Measurements from ENCODE around the gene LMX1B.

LMX1B gene

DNA sequence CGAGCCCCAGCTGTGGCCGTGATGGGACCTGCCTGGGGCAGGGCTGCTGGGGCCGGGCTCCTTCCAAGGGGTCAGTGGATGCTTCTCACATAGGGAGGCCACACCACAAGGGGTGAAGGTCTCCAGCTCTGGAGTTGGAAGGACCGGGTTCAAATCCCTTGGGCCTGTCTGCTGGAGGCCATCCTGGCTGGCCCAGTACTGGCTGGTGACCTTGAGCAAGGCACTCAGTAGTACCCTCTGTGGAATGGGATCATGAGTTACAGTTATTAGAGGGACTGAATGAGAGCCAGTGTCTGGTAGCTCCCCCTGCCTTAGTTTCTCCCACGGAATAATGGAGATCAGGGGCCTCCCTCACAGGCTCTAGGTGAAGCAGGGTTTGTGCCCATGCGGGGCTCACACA lies 58.3 kb downstream of the LMX1B start:
- peaks cover 0 to 4% (median 2%) of the 10 kb centered on the region in 4 experiments for H3K4me1 ChIP-seq (ENCODE audit: control extremely low read depth in 1 of 4, control insufficient read depth in 4 of 4, insufficient read depth in 4 of 4, low read length in 3 of 4)
- peaks cover 5 to 95% (median 39%) of the 10 kb centered on the region in 5 experiments for H3K27me3 ChIP-seq (replicated peaks in 2 of 5; ENCODE audit: control insufficient read depth in 4 of 5, insufficient read depth in 5 of 5, low read length in 4 of 5)
- CTCF ChIA-PET, result interaction anchor here (1.0 to 1.2 kb wide), 2 partner anchors 19 to 32 kb away, joined by 3 to 4 read pairs; no protein-coding TSS in a partner anchor
- no peak overlapping the region for H3K27ac ChIP-seq (ENCODE audit: insufficient read depth in 1 of 2, low read depth in 1 of 2, low read length in 2 of 2, poor library complexity in 1 of 2, severe bottlenecking in 2 of 2)
- 47% methylated on average over 4 of the region's 6 CpGs for WGBS (ENCODE audit: insufficient coverage)
- H3K36me3 ChIP-seq (ENCODE audit: control insufficient read depth in 4 of 4, insufficient read depth in 4 of 4, low read length in 3 of 4), result no peaks in the 10 kb centered on the region
- no peak overlapping the region for H3K4me3 ChIP-seq (ENCODE audit: control insufficient read depth in 1 of 7, extremely low read depth in 1 of 7, insufficient read depth in 4 of 7, low read depth in 2 of 7, low read length in 6 of 7)
- DNase-seq, result no peak
- no peaks in the 10 kb centered on the region for H3K9me3 ChIP-seq (ENCODE audit: control extremely low read depth in 1 of 5, control insufficient read depth in 4 of 5, insufficient read depth in 2 of 5, low read depth in 1 of 5, low read length in 4 of 5)
- POLR2A ChIA-PET, result no interaction called here

GRCh38 chr9:126672634-126673284 lies 59.0 kb downstream of the LMX1B start:
- ChIA-PET POLR2A (no interaction called here), CTCF (interaction anchor here (1.2 to 1.8 kb wide), 3 partner anchors 10 to 107 kb away, joined by 3 read pairs; no protein-coding TSS in a partner anchor)
- H3K27ac ChIP-seq (ENCODE audit: insufficient read depth in 1 of 2, low read depth in 1 of 2, low read length in 2 of 2, poor library complexity in 1 of 2, severe bottlenecking in 2 of 2), result no peak overlapping the region
- H3K36me3 ChIP-seq (ENCODE audit: control insufficient read depth in 4 of 4, insufficient read depth in 4 of 4, low read length in 3 of 4), result no peaks in the 10 kb centered on the region
- no peaks in the 10 kb centered on the region for H3K9me3 ChIP-seq (ENCODE audit: control extremely low read depth in 1 of 5, control insufficient read depth in 4 of 5, insufficient read depth in 2 of 5, low read depth in 1 of 5, low read length in 4 of 5)
- H3K4me1 ChIP-seq (ENCODE audit: control extremely low read depth in 1 of 4, control insufficient read depth in 4 of 4, insufficient read depth in 4 of 4, low read length in 3 of 4), result peaks cover 0 to 6% (median 2%) of the 10 kb centered on the region in 4 experiments
- peaks cover 5 to 95% (median 44%) of the 10 kb centered on the region in 5 experiments for H3K27me3 ChIP-seq (replicated peaks in 2 of 5; ENCODE audit: control insufficient read depth in 4 of 5, insufficient read depth in 5 of 5, low read length in 4 of 5)
- WGBS (ENCODE audit: insufficient coverage), result 70% methylated on average over 14 of the region's 18 CpGs
- no peak for DNase-seq
- H3K4me3 ChIP-seq (ENCODE audit: control insufficient read depth in 1 of 7, extremely low read depth in 1 of 7, insufficient read depth in 4 of 7, low read depth in 2 of 7, low read length in 6 of 7), result no peak overlapping the region

- CTCF ChIA-PET, result interaction anchor here (1.2 to 1.8 kb wide), 2 partner anchors 11 to 106 kb away, joined by 3 read pairs; no protein-coding TSS in a partner anchor
- Histone ChIP-seq H3K9me3 (ENCODE audit: control extremely low read depth in 1 of 5, control insufficient read depth in 4 of 5, insufficient read depth in 2 of 5, low read depth in 1 of 5, low read length in 4 of 5) (no peaks in the 10 kb centered on the region), H3K4me1 (ENCODE audit: control extremely low read depth in 1 of 4, control insufficient read depth in 4 of 4, insufficient read depth in 4 of 4, low read length in 3 of 4) (peaks cover 0 to 6% (median 2%) of the 10 kb centered on the region in 4 experiments), H3K27me3 (replicated peaks in 2 of 5; ENCODE audit: control insufficient read depth in 4 of 5, insufficient read depth in 5 of 5, low read length in 4 of 5) (peaks cover 8 to 97% (median 45%) of the 10 kb centered on the region in 5 experiments), H3K27ac (ENCODE audit: insufficient read depth in 1 of 2, low read depth in 1 of 2, low read length in 2 of 2, poor library complexity in 1 of 2, severe bottlenecking in 2 of 2) (no peak overlapping the region), H3K36me3 (ENCODE audit: control insufficient read depth in 4 of 4, insufficient read depth in 4 of 4, low read length in 3 of 4) (no peaks in the 10 kb centered on the region), H3K4me3 (ENCODE audit: control insufficient read depth in 1 of 7, extremely low read depth in 1 of 7, insufficient read depth in 4 of 7, low read depth in 2 of 7, low read length in 6 of 7) (no peak overlapping the region)
- 7% methylated on average over 8 of the region's 13 CpGs for WGBS (ENCODE audit: insufficient coverage)
- POLR2A ChIA-PET, result no interaction called here
- peak; percentile 25 to 53 (median 39) for DNase-seq
These were observed 60.1 kb downstream of the LMX1B start for GRCh38 chr9:126673689-126674364.

DNA sequence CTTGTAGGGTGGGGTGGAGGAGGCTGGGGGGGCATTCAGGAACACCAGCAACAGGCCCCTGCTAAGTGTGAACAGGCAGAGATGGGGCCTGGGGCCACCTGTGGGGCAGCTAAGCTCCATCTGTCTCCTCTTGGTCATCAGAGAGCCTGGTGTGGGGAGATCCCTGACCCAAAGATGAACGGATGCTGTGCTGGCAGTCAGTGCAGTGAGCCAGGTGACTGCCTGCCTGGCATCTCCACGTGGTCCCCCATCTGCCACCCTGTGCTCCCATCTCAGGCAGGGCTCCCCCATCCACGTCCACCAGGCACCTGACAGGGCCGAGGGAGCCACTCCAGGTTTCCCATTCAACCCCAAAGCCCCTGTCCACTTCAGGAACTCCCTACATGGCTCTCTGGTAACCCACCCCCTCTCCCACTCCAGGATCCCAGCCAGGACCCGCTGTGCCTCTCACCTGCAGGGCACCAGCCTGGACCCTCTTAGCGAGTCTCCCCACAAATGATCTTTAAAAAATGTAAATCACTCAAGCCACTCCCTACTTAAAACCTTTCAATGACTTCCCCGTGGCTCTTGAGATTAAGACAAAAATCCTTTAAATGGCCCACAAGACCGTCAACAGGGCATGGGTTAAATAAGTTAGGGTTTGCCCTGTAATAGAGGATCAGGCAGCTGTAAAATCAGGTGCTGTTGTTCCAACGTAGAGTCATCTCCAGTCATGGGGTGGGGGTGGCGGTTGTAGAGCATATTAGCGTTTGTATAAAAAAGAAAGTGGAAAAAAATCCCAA lies 60.8 kb downstream of the LMX1B start:
- Histone ChIP-seq H3K27me3 (replicated peaks in 2 of 5; ENCODE audit: control insufficient read depth in 4 of 5, insufficient read depth in 5 of 5, low read length in 4 of 5) (peaks cover 15 to 97% (median 47%) of the 10 kb centered on the region in 5 experiments), H3K9me3 (ENCODE audit: control extremely low read depth in 1 of 5, control insufficient read depth in 4 of 5, insufficient read depth in 2 of 5, low read depth in 1 of 5, low read length in 4 of 5) (no peaks in the 10 kb centered on the region), H3K27ac (ENCODE audit: insufficient read depth in 1 of 2, low read depth in 1 of 2, low read length in 2 of 2, poor library complexity in 1 of 2, severe bottlenecking in 2 of 2) (no peak overlapping the region), H3K4me1 (ENCODE audit: control extremely low read depth in 1 of 4, control insufficient read depth in 4 of 4, insufficient read depth in 4 of 4, low read length in 3 of 4) (peaks cover 0 to 6% (median 2%) of the 10 kb centered on the region in 4 experiments), H3K4me3 (ENCODE audit: control insufficient read depth in 1 of 7, extremely low read depth in 1 of 7, insufficient read depth in 4 of 7, low read depth in 2 of 7, low read length in 6 of 7) (no peak overlapping the region), H3K36me3 (ENCODE audit: control insufficient read depth in 4 of 4, insufficient read depth in 4 of 4, low read length in 3 of 4) (no peaks in the 10 kb centered on the region)
- no peak for DNase-seq
- CTCF ChIA-PET, result interaction anchor here (1.1 to 1.8 kb wide), 2 partner anchors 29 to 105 kb away, joined by 3 read pairs; no protein-coding TSS in a partner anchor
- POLR2A ChIA-PET, result no interaction called here
- 17% methylated on average over 7 of the region's 11 CpGs for WGBS (ENCODE audit: insufficient coverage)

GRCh38 chr9:126675147-126675467 lies 61.4 kb downstream of the LMX1B start:
- peaks cover 15 to 97% (median 48%) of the 10 kb centered on the region in 5 experiments for H3K27me3 ChIP-seq (replicated peaks in 2 of 5; ENCODE audit: control insufficient read depth in 4 of 5, insufficient read depth in 5 of 5, low read length in 4 of 5)
- CTCF ChIA-PET, result interaction anchor here (1.1 kb wide), 1 partner anchor 28 kb away, joined by 3 read pairs; no protein-coding TSS in a partner anchor

DNA sequence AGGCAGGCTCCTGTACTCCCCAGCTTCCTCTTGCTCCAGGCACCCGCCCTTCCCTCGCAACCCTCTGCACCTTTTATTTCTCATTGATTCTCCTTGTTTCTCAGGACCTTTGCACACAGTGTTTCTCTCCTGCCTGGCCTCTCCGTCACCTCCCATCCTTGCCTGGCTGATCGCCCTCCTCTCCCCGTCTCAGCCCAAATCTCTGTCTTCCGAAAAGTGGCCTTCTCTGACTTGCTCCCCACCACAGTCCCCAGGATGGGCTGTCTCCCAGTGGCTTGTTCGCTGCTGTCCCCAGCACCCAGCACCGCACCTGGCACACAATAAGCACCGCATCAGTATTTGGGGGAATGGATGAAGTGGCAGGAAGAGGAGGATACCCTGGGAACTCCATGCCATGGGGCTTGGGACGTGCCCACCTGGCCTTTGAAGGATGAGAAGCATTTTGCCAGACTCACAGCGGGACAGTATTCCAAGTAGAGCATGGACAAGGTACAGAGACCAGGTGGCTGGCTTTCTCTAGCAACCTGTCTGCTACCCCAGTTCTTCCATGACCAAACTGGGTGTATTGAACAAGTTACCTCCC lies 62.5 kb downstream of the LMX1B start:
- H3K9me3 ChIP-seq (ENCODE audit: control extremely low read depth in 1 of 5, control insufficient read depth in 4 of 5, insufficient read depth in 2 of 5, low read depth in 1 of 5, low read length in 4 of 5), result no peaks in the 10 kb centered on the region
- CTCF ChIA-PET, result interaction anchor here (1.1 to 3.4 kb wide), 2 partner anchors 14 to 27 kb away, joined by 3 to 24 read pairs; no protein-coding TSS in a partner anchor
- H3K27me3 ChIP-seq (replicated peaks in 2 of 5; ENCODE audit: control insufficient read depth in 4 of 5, insufficient read depth in 5 of 5, low read length in 4 of 5), result peaks cover 12 to 97% (median 46%) of the 10 kb centered on the region in 5 experiments
- 12% methylated on average over 8 of the region's 11 CpGs for WGBS (ENCODE audit: insufficient coverage)
- no peak for DNase-seq
- H3K4me3 ChIP-seq (ENCODE audit: control insufficient read depth in 1 of 7, extremely low read depth in 1 of 7, insufficient read depth in 4 of 7, low read depth in 2 of 7, low read length in 6 of 7), result no peak overlapping the region
- peaks cover 0 to 6% (median 1%) of the 10 kb centered on the region in 4 experiments for H3K4me1 ChIP-seq (ENCODE audit: control extremely low read depth in 1 of 4, control insufficient read depth in 4 of 4, insufficient read depth in 4 of 4, low read length in 3 of 4)
- no peaks in the 10 kb centered on the region for H3K36me3 ChIP-seq (ENCODE audit: control insufficient read depth in 4 of 4, insufficient read depth in 4 of 4, low read length in 3 of 4)
- H3K27ac ChIP-seq (ENCODE audit: insufficient read depth in 1 of 2, low read depth in 1 of 2, low read length in 2 of 2, poor library complexity in 1 of 2, severe bottlenecking in 2 of 2), result no peak overlapping the region
- POLR2A ChIA-PET, result no interaction called here

More at GRCh38 chr9:126675147-126675467, 61.4 kb downstream of the LMX1B start:
- no peak overlapping the region for H3K4me3 ChIP-seq (ENCODE audit: control insufficient read depth in 1 of 7, extremely low read depth in 1 of 7, insufficient read depth in 4 of 7, low read depth in 2 of 7, low read length in 6 of 7)
- WGBS (ENCODE audit: insufficient coverage), result 60% methylated on average over 1 of the region's 8 CpGs
- POLR2A ChIA-PET, result interaction anchor here (0.7 kb wide), 1 partner anchor 409 kb away, joined by 3 read pairs; no protein-coding TSS in a partner anchor
- H3K9me3 ChIP-seq (ENCODE audit: control extremely low read depth in 1 of 5, control insufficient read depth in 4 of 5, insufficient read depth in 2 of 5, low read depth in 1 of 5, low read length in 4 of 5), result no peaks in the 10 kb centered on the region
- DNase-seq, result no peak
- no peaks in the 10 kb centered on the region for H3K36me3 ChIP-seq (ENCODE audit: control insufficient read depth in 4 of 4, insufficient read depth in 4 of 4, low read length in 3 of 4)
- H3K27ac ChIP-seq (ENCODE audit: insufficient read depth in 1 of 2, low read depth in 1 of 2, low read length in 2 of 2, poor library complexity in 1 of 2, severe bottlenecking in 2 of 2), result no peak overlapping the region
- peaks cover 0 to 6% (median 2%) of the 10 kb centered on the region in 4 experiments for H3K4me1 ChIP-seq (ENCODE audit: control extremely low read depth in 1 of 4, control insufficient read depth in 4 of 4, insufficient read depth in 4 of 4, low read length in 3 of 4)

Measured in common myeloid progenitor, CD34-positive (primary cell).